WTC11 (cell line): Measurements from ENCODE around the gene LATS2. TPM values are rescaled to one million over a fixed set of nuclear protein-coding genes. Genes with fewer than 3 reads are reported as not detected.

Source experiments
- ATAC-seq: fragments of 200-7000 bp; cut with Tn5 transposase; 2 replicates; pipeline ENCODE4 v1.10.0; 2021; ENCODE audit warnings: mild to moderate bottlenecking, moderate library complexity
- CTCF ChIA-PET: fragments of 300-600 bp; sonication (Branson Sonifier 250); formaldehyde crosslinking; loops from one replicate; lab custom pipeline; 2021; ENCODE audit warnings: antibody characterized with exemption; lab: Charles Lee
- POLR2A ChIA-PET: fragments of 350-600 bp; sonication (Branson Sonifier 250); formaldehyde crosslinking; loops from one replicate; lab custom pipeline; 2021; ENCODE audit warnings: antibody characterized with exemption; lab: Charles Lee
- DNase-seq: peaks from one replicate; pipeline ENCODE4 v3.0.0; 2021; ENCODE audit warnings: low spot score
- H3K27ac Mint-ChIP-seq: 2 replicates; pipeline ENCODE4 v1.8.0; 2021; ENCODE audit warnings: mixed read lengths
- H3K27me3 Mint-ChIP-seq: 2 replicates; pipeline ENCODE4 v1.8.0; 2021; ENCODE audit warnings: low read depth, mild to moderate bottlenecking, moderate library complexity, mixed read lengths
- H3K36me3 Mint-ChIP-seq: 2 replicates; pipeline ENCODE4 v1.8.0; 2021; ENCODE audit warnings: mixed read lengths
- H3K4me1 Mint-ChIP-seq: 2 replicates; pipeline ENCODE4 v1.8.0; 2022; ENCODE audit warnings: mixed read lengths
- H3K4me3 Mint-ChIP-seq: 2 replicates; pipeline ENCODE4 v1.8.0; 2021; ENCODE audit warnings: mild to moderate bottlenecking, moderate library complexity, mixed read lengths
- H3K9me3 Mint-ChIP-seq: 2 replicates; pipeline ENCODE4 v1.8.0; 2021; ENCODE audit warnings: mixed read lengths
- CBFB ChIP-seq: sonication (generic); formaldehyde crosslinking; IDR thresholded peaks from 2 replicates; pipeline ENCODE4 v1.8.1; 2022; ENCODE audit warnings: mild to moderate bottlenecking, low read depth, missing genetic modification reagents
- ELF4 ChIP-seq: sonication (generic); formaldehyde crosslinking; IDR thresholded peaks from 2 replicates; pipeline ENCODE4 v1.8.1; 2022; ENCODE audit warnings: low read depth, mild to moderate bottlenecking, moderate library complexity, missing genetic modification reagents
- FOXK1 ChIP-seq: sonication (generic); formaldehyde crosslinking; IDR thresholded peaks from 2 replicates; pipeline ENCODE4 v1.8.0; 2022; ENCODE audit warnings: mild to moderate bottlenecking, moderate library complexity, missing genetic modification reagents
- GRHL2 ChIP-seq: fragments of 250-450 bp; sonication (Bioruptor Pico); IDR thresholded peaks from 2 replicates; pipeline ENCODE4 v1.8.0; 2022; ENCODE audit warnings: mild to moderate bottlenecking, moderate library complexity; ENCODE audit not compliant: insufficient replicate concordance, severe bottlenecking
- MXD4 ChIP-seq: fragments of 250-450 bp; sonication (Bioruptor Pico); IDR thresholded peaks from 2 replicates; pipeline ENCODE4 v1.8.0; 2021; ENCODE audit warnings: mild to moderate bottlenecking, moderate library complexity, borderline replicate concordance
- NFATC4 ChIP-seq: fragments of 250-450 bp; sonication (Bioruptor Pico); IDR thresholded peaks from 2 replicates; pipeline ENCODE4 v1.9.0; 2021; ENCODE audit warnings: mild to moderate bottlenecking
- NR1H2 ChIP-seq: sonication (generic); formaldehyde crosslinking; IDR thresholded peaks from 2 replicates; pipeline ENCODE4 v1.9.0; 2021; ENCODE audit warnings: mild to moderate bottlenecking, moderate library complexity, missing genetic modification reagents
- NR3C1 ChIP-seq: sonication (generic); formaldehyde crosslinking; conservative IDR thresholded peaks from 2 replicates; pipeline ENCODE4 v1.8.1; 2023; ENCODE audit warnings: low read depth, mild to moderate bottlenecking, missing genetic modification reagents
- TCF7 ChIP-seq: sonication (generic); formaldehyde crosslinking; IDR thresholded peaks from 2 replicates; pipeline ENCODE4 v1.8.0; 2022; ENCODE audit warnings: mild to moderate bottlenecking, low read depth, missing genetic modification reagents, moderate library complexity
- ZBTB21 ChIP-seq: sonication (generic); formaldehyde crosslinking; IDR thresholded peaks from 2 replicates; pipeline ENCODE4 v1.8.1; 2023; ENCODE audit warnings: mild to moderate bottlenecking, missing genetic modification reagents, borderline replicate concordance
- ZNF416 ChIP-seq: fragments of 250-450 bp; sonication (Bioruptor Pico); IDR thresholded peaks from 2 replicates; pipeline ENCODE4 v1.9.0; 2021; ENCODE audit warnings: mild to moderate bottlenecking, inconsistent platforms
- ZNF423 ChIP-seq: fragments of 250-450 bp; sonication (Bioruptor Pico); IDR thresholded peaks from 2 replicates; pipeline ENCODE4 v2.1.2; 2022; ENCODE audit warnings: mild to moderate bottlenecking, moderate library complexity
- total RNA-seq: library from RNA; stranded (reverse); gene quantifications from 3 replicates; pipeline ENCODE4 v1.2.3, GENCODE V29; 2021
- TF ChIP-seq, protein P1 (sequence below): sonication (generic); formaldehyde crosslinking; IDR thresholded peaks from 2 replicates; pipeline ENCODE4 v1.8.0; 2022; ENCODE audit warnings: mild to moderate bottlenecking, missing genetic modification reagents
- TF ChIP-seq, protein P2 (sequence below): sonication (generic); formaldehyde crosslinking; conservative IDR thresholded peaks from 2 replicates; pipeline ENCODE4 v1.8.1; 2022; ENCODE audit warnings: mild to moderate bottlenecking, missing genetic modification reagents
- TF ChIP-seq, protein P3 (sequence below): fragments of 250-450 bp; sonication (Bioruptor Pico); IDR thresholded peaks from 2 replicates; pipeline ENCODE4 v2.1.2; 2022; ENCODE audit warnings: mild to moderate bottlenecking, moderate library complexity
- TF ChIP-seq, protein P4 (sequence below): sonication (generic); formaldehyde crosslinking; IDR thresholded peaks from 2 replicates; pipeline ENCODE4 v1.8.1; 2023; ENCODE audit warnings: mild to moderate bottlenecking, missing genetic modification reagents, moderate library complexity
- TF ChIP-seq, protein P5 (sequence below): sonication (generic); formaldehyde crosslinking; IDR thresholded peaks from 2 replicates; pipeline ENCODE4 v1.8.1; 2022; ENCODE audit warnings: low read depth, mild to moderate bottlenecking, moderate library complexity, missing genetic modification reagents, borderline replicate concordance
- TF ChIP-seq, protein P6 (sequence below): sonication (generic); formaldehyde crosslinking; IDR thresholded peaks from 2 replicates; pipeline ENCODE4 v1.8.1; 2022; ENCODE audit warnings: mild to moderate bottlenecking, moderate library complexity, missing genetic modification reagents
- TF ChIP-seq, protein P7 (sequence below): sonication (generic); formaldehyde crosslinking; IDR thresholded peaks from 2 replicates; pipeline ENCODE4 v1.8.1; 2023; ENCODE audit warnings: mild to moderate bottlenecking, missing genetic modification reagents
- TF ChIP-seq, protein P8 (sequence below): sonication (generic); formaldehyde crosslinking; IDR thresholded peaks from 2 replicates; pipeline ENCODE4 v1.8.0; 2022; ENCODE audit warnings: mild to moderate bottlenecking, missing genetic modification reagents
- TF ChIP-seq, protein P9 (sequence below): sonication (generic); formaldehyde crosslinking; IDR thresholded peaks from 2 replicates; pipeline ENCODE4 v1.8.1; 2023; ENCODE audit warnings: mild to moderate bottlenecking, missing genetic modification reagents, borderline replicate concordance

The LATS2 gene
- total RNA-seq, 1 experiment from 2014 or later, result 28.9 TPM

DNA sequence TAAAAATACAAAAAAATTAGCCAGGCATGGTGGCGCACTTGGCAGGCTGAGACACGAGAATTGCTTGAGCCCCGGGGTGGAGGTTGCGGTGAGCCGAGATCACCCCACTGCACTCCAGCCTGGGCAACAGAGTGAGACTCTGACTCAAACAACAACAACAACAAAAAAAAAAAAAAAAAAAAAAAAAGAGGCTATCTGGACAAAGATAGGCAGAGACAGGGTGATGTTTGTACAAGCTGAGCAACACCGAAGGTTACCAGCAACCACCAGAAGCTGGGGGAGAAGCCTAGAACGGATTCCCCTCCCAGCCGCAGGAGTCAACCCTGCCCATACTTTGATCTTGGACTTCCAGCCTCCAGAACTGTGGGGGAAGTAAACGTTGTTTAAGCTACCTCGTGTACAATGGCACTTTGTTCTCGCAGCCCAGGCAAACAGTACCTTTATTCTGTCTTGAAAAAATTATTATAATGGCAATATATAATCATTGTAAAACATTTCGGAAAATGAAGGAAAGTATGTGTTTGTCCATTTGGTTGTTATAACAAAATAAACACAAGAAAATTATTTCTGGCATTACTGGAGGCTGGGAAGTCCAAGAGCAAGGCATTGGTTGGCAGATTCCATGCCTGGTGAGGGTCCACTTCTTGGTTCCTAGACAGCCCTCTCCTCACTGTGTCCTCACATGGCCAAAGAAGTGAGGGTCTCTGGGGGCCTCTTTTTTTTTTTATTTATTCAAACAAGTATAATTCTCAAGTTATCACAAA lies 39.8 kb upstream of the LATS2 start (continued):
- TF ChIP-seq, protein P1, sequence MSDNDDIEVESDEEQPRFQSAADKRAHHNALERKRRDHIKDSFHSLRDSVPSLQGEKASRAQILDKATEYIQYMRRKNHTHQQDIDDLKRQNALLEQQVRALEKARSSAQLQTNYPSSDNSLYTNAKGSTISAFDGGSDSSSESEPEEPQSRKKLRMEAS, result no peak
- TF ChIP-seq NR3C1 (CRISPR knock-in tag), result no peak
- no peak for TF ChIP-seq NFATC4
- TF ChIP-seq GRHL2, result no peak
- TF ChIP-seq, protein P2, sequence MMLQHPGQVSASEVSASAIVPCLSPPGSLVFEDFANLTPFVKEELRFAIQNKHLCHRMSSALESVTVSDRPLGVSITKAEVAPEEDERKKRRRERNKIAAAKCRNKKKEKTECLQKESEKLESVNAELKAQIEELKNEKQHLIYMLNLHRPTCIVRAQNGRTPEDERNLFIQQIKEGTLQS (CRISPR knock-in tag), result no peak

DNA sequence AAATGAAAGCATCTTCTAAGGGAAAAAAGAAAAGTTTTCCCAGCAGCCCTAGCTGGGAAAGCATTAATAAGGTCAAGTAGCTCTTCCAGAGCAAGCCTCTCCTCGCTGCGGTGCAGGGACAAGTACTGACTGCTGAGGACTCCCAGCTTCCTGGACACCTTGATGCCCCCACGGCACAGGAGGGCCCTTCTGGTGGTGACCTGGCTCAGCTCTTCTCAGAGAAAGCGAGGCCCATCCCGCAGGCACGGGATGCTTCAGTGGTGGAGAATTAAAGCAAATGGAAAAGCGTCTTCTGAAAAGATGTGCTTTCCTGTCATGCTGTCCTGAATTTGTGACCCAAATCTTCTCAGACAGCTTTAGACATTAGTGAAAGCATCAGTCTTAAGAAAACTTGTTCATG lies 38.8 kb upstream of the LATS2 start:
- CTCF ChIA-PET, result no interaction called here
- TF ChIP-seq NR1H2 (CRISPR knock-in tag) (no peak), GRHL2 (no peak), FOXK1 (CRISPR knock-in tag) (no peak), MXD4 (CRISPR knock-in tag) (no peak), CBFB (CRISPR knock-in tag) (no peak), ZNF423 (no peak)
- TF ChIP-seq, protein P3, sequence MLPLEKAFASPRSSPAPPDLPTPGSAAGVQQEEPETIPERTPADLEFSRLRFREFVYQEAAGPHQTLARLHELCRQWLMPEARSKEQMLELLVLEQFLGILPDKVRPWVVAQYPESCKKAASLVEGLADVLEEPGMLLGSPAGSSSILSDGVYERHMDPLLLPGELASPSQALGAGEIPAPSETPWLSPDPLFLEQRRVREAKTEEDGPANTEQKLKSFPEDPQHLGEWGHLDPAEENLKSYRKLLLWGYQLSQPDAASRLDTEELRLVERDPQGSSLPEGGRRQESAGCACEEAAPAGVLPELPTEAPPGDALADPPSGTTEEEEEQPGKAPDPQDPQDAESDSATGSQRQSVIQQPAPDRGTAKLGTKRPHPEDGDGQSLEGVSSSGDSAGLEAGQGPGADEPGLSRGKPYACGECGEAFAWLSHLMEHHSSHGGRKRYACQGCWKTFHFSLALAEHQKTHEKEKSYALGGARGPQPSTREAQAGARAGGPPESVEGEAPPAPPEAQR (CRISPR knock-in tag), result no peak
- Mint-ChIP-seq H3K4me3 (no peak overlapping the region), H3K27me3 (no peaks in the 10 kb centered on the region), H3K27ac (no peak overlapping the region), H3K36me3 (no peaks in the 10 kb centered on the region), H3K9me3 (0 out of 2 replicates have a peak, but pooled peaks cover 4% of the 10 kb centered on the region), H3K4me1 (peaks cover 3% of the 10 kb centered on the region; the same call in 1 of the 2 replicates)
- no peak for DNase-seq
- ATAC-seq, result no peak
- POLR2A ChIA-PET, result no interaction called here

DNA sequence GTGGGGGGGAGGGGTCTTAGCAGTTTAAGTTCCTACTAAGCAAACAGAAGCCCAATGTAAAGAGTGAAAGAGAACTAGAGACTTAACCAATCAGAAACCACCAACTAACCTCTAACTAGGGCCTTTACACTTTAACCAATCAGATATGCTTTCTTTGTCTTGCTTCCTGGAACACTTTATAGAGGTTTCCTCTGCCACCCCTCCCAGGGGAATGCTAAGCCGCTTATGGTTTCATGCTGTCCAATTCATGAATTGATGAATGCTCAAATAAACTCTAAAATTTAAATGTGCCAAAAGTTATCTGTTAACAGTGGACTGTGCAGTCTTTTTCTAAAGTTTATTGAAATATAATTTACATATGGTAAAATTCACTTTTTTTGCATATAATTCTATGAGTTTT lies 33.9 kb upstream of the LATS2 start:
- H3K4me3 Mint-ChIP-seq, result no peak overlapping the region
- POLR2A ChIA-PET, result no interaction called here
- no peaks in the 10 kb centered on the region for H3K4me1 Mint-ChIP-seq
- CTCF ChIA-PET, result interaction anchor here (0.7 kb wide), 1 partner anchor 14 kb away, joined by 3 read pairs; no protein-coding TSS in a partner anchor
- TF ChIP-seq, protein P4, sequence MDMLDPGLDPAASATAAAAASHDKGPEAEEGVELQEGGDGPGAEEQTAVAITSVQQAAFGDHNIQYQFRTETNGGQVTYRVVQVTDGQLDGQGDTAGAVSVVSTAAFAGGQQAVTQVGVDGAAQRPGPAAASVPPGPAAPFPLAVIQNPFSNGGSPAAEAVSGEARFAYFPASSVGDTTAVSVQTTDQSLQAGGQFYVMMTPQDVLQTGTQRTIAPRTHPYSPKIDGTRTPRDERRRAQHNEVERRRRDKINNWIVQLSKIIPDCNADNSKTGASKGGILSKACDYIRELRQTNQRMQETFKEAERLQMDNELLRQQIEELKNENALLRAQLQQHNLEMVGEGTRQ (CRISPR knock-in tag), result no peak
- TF ChIP-seq MXD4 (CRISPR knock-in tag), result no peak
- TF ChIP-seq NR3C1 (CRISPR knock-in tag), result no peak
- TF ChIP-seq, protein P5, sequence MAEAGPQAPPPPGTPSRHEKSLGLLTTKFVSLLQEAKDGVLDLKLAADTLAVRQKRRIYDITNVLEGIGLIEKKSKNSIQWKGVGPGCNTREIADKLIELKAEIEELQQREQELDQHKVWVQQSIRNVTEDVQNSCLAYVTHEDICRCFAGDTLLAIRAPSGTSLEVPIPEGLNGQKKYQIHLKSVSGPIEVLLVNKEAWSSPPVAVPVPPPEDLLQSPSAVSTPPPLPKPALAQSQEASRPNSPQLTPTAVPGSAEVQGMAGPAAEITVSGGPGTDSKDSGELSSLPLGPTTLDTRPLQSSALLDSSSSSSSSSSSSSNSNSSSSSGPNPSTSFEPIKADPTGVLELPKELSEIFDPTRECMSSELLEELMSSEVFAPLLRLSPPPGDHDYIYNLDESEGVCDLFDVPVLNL, result no peak
- TF ChIP-seq, protein P6, sequence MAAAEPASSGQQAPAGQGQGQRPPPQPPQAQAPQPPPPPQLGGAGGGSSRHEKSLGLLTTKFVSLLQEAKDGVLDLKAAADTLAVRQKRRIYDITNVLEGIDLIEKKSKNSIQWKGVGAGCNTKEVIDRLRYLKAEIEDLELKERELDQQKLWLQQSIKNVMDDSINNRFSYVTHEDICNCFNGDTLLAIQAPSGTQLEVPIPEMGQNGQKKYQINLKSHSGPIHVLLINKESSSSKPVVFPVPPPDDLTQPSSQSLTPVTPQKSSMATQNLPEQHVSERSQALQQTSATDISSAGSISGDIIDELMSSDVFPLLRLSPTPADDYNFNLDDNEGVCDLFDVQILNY (CRISPR knock-in tag), result no peak
- TF ChIP-seq CBFB (CRISPR knock-in tag), result no peak
- TF ChIP-seq, protein P7, sequence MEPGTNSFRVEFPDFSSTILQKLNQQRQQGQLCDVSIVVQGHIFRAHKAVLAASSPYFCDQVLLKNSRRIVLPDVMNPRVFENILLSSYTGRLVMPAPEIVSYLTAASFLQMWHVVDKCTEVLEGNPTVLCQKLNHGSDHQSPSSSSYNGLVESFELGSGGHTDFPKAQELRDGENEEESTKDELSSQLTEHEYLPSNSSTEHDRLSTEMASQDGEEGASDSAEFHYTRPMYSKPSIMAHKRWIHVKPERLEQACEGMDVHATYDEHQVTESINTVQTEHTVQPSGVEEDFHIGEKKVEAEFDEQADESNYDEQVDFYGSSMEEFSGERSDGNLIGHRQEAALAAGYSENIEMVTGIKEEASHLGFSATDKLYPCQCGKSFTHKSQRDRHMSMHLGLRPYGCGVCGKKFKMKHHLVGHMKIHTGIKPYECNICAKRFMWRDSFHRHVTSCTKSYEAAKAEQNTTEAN, result no peak
- no peak for TF ChIP-seq TCF7 (CRISPR knock-in tag)
- TF ChIP-seq, protein P8, sequence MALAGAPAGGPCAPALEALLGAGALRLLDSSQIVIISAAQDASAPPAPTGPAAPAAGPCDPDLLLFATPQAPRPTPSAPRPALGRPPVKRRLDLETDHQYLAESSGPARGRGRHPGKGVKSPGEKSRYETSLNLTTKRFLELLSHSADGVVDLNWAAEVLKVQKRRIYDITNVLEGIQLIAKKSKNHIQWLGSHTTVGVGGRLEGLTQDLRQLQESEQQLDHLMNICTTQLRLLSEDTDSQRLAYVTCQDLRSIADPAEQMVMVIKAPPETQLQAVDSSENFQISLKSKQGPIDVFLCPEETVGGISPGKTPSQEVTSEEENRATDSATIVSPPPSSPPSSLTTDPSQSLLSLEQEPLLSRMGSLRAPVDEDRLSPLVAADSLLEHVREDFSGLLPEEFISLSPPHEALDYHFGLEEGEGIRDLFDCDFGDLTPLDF (CRISPR knock-in tag), result no peak
- no peak for TF ChIP-seq ZNF416 (CRISPR knock-in tag)
- TF ChIP-seq, protein P9, sequence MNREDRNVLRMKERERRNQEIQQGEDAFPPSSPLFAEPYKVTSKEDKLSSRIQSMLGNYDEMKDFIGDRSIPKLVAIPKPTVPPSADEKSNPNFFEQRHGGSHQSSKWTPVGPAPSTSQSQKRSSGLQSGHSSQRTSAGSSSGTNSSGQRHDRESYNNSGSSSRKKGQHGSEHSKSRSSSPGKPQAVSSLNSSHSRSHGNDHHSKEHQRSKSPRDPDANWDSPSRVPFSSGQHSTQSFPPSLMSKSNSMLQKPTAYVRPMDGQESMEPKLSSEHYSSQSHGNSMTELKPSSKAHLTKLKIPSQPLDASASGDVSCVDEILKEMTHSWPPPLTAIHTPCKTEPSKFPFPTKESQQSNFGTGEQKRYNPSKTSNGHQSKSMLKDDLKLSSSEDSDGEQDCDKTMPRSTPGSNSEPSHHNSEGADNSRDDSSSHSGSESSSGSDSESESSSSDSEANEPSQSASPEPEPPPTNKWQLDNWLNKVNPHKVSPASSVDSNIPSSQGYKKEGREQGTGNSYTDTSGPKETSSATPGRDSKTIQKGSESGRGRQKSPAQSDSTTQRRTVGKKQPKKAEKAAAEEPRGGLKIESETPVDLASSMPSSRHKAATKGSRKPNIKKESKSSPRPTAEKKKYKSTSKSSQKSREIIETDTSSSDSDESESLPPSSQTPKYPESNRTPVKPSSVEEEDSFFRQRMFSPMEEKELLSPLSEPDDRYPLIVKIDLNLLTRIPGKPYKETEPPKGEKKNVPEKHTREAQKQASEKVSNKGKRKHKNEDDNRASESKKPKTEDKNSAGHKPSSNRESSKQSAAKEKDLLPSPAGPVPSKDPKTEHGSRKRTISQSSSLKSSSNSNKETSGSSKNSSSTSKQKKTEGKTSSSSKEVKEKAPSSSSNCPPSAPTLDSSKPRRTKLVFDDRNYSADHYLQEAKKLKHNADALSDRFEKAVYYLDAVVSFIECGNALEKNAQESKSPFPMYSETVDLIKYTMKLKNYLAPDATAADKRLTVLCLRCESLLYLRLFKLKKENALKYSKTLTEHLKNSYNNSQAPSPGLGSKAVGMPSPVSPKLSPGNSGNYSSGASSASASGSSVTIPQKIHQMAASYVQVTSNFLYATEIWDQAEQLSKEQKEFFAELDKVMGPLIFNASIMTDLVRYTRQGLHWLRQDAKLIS, result no peak
- TF ChIP-seq ELF4, result no peak
- no peak for TF ChIP-seq ZBTB21 (CRISPR knock-in tag)
- ATAC-seq (no peak), DNase-seq (no peak)
- no peak overlapping the region for H3K27ac Mint-ChIP-seq
- no peaks in the 10 kb centered on the region for H3K9me3 Mint-ChIP-seq
- H3K36me3 Mint-ChIP-seq, result no peaks in the 10 kb centered on the region
- no peaks in the 10 kb centered on the region for H3K27me3 Mint-ChIP-seq
